DLD1 (cell line): ENCODE data around the gene GRAMD4.

Source experiments
- in situ Hi-C: cut with HindIII; loops from 2 replicates; pipeline ENCODE4 v1.10.0; 2017; ENCODE audit warnings: low sequenced_read_pairs

The GRAMD4 gene

DNA sequence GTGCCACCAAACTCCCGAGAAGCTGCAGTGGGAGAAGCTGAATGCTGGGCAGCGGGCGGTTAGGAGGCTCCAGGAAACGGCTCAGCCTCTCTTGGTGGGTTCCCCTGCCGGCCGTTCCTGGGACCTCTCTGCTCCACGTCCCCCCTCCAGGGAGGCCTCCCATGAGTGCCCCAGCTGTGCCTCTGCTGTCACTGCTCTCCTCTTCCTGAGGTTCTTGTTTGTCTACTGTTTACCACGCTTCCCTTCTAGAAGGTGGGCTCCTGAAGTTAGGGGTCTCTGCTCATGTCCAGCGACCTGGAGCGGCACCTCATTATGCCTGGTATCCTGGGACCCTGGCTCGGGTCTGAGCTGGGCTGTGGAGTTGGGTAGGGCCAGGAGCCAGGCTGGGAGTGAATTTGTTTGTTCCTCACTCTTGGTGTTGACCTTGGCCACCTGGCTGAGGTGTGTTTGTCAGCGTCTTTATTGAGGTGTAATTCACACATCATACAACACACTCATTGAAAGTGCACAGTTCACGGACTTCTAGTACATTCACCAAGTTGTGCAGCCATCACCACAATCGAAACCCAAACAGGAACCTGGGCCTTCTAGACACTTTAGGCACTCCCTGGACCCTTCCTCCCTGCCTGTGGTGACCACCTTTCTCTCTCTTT is 37.8 kb upstream of the GRAMD4 start:
- in situ Hi-C loops = no loop called here

DNA sequence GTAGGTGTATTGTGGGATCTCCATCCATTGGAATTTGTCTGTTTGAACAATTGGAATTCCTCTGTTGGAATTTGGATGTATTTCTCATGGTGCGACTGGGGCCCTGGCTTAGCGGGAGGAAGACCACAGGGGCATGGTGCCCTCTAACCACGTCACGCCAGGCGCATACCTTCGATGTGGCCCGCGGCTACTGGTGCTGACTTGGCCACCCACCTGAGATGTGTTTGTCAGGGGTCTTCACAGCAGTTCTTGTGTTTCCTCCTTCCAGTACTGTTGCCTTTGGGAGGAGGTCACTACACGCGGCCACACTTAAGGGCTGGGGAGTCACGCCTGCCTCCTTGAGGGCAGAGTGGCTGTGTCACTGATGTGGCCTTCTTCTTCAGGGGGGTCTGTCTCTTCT is 36.6 kb upstream of the GRAMD4 start:
- in situ Hi-C loops = no loop called here

DNA sequence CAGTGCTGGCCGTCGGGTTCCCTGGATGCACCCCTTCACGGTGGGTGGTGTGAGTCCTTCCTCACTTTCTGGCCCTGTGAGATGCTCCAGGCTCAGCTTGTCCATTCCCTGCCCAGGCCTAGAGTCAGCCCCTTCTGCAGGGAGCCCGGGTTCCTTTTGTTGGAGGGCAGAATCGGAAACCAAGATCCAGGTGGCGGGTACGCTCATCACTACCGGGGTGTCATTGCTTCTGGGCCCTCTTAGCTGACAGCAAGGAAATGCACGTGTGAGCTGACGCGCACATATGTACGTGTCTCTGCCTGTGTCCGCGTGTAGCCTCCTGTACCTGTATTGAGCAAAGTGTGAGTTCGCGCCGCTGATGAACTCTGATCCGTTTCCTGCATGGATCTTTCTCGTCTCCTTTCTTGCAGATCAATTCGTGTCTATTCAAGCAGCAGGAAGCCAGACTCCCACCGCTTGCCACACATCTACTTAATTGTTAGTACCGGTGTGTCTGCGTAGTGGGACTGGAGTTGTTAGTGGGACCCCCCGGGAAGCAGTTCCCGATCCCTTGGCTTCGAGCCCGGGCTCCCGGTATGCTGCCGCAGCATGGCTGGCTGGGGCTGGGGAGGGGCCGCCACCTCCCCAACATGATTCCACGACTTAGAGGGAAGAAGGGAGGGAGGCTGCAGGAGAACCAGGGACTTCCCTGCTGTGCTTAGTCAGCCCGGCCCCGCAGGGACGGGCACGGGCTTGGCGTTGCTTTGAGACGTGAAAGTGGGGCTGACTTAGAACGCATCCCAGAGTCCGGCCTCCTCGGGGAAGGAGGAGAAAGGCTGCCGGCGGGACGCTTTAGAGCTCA is 35.9 kb upstream of the GRAMD4 start:
- in situ Hi-C loops = no loop called here

DNA sequence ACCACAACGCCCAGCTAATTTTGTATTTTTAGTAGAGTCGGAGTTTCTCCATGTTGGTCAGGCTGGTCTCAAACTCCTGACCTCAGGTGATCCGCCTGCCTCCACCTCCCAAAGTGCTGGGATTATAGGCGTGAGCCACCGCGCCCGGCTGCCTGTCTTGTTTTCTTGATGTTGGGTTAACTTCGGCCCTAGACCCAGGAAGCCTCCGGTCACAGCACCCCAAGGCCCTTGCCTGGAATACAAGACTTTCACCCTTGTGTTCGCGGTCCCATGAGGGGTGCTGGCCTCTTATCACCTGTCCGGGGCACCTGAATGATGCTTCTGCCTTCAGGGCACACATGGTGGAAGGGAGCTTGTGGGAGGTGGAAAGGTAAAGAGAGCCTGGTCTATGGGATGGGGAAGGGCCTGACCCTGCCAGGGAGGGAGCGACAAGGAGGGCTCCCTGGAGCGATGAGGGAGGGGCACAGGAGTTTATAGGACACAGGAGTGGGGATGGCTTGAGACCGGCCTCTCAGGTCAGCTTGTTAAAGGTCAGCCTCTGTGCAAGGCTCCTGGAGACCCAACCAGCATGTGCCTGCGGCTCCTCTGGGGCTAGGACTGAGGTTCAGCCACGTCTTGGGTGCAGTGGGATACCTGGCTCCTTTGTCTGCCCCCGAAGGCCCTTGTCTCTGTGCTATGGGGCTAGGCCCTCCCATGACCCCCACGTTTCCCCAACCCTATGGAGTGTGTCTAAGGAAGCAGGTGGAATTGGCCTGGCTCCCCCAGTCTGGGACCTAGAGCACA is 34.7 kb upstream of the GRAMD4 start:
- in situ Hi-C loops = no loop called here

DNA sequence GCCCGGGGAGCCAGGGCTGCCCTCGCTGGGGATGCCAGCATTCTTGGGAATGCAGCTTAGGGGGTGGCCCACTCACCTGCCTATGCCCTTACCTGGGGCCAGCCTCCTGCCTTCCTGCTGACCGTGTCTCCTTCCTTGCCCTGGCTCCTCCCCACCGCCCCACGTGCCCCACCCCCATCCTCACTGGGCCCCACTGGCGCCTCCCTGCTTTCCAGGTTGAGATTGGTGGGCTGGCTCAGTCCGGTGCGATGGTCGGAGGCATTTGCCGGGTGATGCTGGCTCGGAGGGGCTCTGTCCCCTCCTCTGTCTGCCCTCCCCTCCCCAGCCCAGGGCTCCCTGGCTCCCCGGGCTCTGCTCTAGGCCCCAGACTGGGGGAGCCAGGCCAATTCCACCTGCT is 34.1 kb upstream of the GRAMD4 start:
- in situ Hi-C loops = no loop called here

DNA sequence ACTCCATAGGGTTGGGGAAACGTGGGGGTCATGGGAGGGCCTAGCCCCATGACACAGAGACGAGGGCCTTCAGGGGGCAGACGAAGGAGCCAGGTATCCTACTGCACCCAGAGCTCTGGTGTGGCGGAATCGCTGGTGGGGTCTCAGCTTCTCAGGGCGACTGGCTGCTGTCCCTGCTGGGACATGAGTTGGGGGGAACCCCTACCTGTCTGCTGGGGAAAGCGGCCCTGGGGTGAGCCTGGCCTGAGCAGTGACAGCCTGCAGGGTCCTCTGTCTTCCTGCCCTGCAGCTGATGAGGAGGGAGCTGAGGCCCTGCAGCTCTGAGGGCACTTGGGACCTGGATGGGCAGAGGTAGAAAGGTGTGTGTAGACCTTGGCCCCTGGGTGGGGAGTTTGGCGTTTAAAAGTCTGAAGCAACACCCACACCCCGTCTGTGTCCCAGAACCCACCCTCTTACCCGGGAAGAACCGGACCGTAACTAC is 33.6 kb upstream of the GRAMD4 start:
- in situ Hi-C loops = no loop called here

DNA sequence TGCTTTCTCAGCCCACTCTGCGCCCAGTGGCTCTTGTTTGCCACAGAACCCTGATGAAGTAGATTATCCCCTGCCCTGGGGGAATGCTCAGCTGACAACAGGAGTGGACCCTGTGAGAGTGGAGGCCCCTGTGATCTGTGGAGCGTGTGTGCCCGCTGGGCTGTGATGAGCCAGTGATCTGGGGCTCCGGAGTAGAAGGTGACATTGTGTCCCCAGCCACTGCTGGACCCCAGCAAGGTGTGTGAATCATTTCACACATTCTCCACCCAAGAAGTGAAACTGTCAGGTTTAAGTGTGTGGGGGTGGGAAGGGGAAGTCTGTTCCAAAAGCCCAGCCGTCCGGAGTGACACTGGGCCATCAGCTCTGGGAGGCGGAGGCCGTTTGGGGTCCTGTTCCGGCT is 33.1 kb upstream of the GRAMD4 start:
- in situ Hi-C loops = no loop called here

DNA sequence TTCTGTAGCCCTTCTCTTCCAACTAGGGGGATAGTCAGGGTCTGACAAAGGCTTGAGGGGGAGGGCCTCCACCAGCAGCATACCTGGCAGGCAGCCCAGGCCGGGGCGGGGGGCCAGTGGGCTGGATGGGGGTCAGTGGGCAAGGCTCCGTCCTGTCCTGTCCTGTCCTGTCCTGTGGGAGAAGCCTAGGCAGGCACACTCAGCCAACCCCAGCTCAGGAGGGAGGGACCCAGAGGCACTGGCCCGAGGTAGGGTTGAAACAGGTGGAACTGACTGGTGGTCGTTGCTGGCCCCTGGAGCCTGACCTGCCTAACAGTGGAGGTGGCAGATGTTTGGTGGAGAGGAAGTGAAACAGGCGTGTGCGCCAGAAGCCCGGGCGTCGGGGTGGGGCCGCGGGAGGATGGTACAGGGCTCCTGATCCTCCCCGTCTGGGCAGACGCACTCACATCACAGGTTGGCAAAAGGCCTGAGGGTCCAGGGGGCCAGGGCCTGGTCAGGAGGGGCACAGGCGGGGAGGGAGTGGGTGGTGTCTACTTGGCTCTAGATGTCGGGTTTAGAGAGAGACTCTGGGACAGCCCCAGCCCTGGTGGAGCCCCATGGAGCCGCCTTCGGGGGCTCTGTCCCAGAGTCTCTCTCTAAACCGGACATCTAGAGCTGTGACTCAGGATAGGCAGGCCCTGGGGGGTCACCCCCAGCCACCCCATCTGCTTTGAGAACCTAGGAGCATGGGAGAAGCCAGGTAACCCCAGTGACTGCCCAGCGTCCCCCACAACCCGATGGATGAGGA is 32.5 kb upstream of the GRAMD4 start:
- in situ Hi-C loops = no loop called here

DNA sequence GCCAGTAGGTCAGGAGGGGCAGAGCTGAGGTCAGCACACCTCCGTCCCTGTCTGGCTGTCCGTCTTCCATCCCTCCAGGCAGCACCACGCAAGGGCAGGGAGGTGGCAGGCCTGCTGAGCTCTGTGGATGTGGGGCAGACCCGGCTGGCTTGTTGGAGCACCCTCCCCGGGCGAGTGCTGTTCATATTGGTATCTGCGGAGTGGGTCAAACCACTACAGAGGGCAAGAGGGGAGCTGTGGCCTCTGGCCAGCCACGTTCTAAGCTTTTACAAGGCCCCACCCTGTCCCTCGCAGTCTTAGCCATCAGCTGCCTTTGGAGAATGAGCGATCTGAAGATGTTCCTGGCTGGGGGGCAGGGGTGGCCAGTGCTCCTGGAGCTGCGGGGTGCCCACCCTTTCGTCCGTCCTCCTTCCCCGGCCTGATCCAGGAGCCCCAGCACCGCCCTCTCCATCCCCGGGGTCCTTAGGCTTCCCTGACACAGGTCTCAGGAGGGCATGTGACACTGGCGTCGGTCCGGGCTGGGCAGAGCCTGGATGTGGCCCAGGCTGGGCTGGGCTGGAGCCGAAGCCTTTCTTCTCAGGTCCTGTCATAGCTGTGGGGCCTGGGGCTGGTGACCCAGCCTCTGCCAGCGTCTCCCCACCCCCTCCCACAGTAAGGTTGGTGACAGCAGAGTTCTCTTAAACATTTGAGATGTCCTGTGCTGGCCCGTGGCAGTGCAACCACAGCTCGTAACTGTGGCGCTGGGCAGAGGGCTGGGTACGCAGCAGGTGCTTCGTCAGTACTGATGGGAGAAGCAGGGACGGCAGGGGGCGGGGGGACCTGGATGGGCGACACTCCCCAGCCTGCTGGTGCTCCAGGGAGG is 31.7 kb upstream of the GRAMD4 start:
- in situ Hi-C loops = no loop called here

DNA sequence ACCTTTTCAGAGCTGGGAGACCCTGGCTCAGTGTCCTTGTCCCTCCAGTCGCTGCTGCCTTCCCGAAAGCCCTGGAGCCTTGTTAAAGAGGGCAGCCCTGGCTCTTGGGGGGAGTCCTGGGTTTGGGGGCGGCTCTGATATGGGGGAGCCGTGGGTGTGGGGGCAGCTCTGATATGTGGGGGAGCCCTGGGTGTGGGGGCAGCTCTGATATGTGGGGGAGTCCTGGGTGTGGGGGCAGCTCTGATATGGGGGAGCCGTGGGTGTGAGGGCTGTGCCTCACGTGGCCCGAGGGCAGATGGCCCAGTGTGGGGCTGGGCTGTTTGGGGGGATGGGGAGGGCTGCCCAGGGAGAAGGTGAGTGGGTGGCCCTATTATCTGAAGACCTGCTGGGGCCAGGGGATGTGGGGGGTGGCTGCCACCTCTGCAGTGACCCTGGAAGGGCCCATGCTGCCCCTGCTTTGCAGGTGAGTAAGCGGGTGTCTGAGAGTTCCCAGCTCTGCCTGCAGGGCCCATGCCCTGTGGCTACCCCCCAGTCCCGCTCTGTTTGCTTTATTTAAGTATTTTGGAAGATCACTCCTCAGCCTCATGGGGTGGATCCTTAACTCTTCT is 30.9 kb upstream of the GRAMD4 start:
- in situ Hi-C loops = no loop called here

DNA sequence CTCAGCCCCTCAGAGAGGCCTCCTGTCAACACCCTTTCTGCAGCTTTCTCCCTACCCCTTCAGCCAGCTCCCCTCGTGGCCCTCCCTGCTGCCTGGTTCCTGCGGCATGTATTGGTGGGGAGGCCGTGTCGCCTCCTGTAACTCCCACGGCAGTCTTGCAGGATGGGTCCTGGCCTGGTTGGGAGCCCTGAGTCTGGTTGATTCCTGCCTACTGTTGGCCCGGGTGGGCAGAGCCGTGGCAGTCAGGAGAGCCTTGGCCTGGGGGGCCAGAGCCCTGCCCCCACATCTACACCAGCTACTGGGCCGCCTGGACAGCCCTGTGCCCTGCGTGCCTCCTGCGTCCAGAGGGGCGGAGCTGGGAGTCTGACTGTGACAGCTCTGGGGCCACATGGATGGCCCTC is 30.3 kb upstream of the GRAMD4 start:
- in situ Hi-C loops = no loop called here

DNA sequence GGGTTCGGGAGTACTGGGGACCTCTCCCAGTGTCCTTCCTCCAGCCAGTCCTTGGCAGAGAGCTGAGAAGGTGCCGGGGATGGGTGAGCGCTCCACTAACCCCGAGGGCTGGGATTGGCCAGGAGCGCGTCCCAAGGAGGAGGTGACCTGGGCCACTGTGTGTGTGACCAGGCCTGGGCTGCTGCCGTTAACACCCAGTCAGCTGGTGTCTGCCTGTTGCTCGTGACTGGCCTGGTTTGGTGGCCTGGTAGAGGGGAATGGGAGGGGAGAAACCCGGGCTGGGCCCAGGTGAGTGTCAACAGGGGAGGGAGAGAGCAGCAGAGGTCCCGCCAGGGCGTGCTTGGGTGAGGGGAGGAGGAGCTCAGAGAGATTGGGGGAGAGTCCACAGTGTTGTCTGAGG is 29.9 kb upstream of the GRAMD4 start:
- in situ Hi-C loops = no loop called here

DNA sequence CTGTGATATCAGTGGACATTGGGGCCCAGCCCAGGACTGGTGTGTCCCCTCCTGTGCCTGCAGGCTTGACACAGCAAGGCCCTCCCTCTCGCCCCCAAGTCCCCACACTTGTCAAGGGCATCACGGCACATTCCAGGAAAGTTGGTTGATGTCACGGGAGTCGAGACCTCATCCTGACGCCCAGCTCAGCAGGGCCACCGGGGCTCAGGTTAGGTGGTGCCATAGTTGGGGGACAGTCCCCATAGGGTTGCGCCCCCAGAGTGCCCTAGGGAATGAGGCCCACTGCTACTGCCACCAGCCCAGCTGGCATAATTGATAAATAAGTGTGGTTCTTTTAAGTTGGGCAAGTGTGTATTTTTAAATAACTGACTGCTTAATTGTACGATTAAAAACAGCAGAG is 28.3 kb upstream of the GRAMD4 start:
- in situ Hi-C loops = no loop called here

DNA sequence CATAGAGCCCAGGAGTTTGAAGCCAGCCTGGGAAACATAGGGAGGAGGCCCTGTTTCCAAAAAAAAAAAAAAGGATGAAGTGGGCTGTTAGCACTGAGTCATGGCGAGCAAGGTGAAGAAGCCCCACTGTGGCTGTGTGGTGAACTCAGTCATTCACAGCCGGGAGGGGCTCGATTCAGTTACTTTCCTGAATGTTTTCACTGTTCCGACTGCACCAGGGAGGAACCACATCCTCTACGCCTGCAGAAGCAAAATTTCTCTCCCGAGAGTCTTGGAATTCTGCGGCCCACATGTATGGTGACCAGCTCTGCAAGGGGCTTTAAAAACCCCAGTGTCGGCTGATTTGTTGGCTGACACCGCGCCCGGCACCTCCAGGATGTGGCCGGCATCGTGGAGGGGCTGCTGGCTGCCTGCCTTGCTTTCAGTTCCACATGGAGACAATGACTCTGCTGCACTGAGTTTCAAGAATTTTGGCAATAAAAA is 27.8 kb upstream of the GRAMD4 start:
- in situ Hi-C loops = no loop called here

DNA sequence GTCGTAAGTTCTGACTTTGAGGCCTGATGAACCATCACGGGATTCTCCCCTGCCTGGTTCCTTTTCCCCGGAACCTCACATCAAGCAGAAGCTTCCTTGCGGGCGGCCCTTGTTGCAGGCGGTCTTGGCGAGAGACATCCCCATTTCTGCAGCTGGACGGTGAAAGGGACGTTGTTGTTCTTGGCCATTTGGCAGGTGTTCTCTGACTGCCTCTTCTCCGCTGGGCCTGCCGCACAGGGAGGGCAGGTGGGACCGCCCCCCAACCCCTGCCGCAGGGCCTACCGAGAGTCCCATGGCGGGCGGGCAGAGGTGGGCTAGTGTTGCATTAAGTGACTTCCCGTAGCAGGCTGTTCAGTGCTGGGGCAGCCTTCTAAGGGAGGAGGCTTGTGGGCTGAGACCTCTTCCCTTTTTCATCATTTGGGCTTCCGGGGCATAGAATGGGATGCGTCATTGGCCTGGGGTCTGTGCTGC is 26.9 kb upstream of the GRAMD4 start:
- in situ Hi-C loops = no loop called here

DNA sequence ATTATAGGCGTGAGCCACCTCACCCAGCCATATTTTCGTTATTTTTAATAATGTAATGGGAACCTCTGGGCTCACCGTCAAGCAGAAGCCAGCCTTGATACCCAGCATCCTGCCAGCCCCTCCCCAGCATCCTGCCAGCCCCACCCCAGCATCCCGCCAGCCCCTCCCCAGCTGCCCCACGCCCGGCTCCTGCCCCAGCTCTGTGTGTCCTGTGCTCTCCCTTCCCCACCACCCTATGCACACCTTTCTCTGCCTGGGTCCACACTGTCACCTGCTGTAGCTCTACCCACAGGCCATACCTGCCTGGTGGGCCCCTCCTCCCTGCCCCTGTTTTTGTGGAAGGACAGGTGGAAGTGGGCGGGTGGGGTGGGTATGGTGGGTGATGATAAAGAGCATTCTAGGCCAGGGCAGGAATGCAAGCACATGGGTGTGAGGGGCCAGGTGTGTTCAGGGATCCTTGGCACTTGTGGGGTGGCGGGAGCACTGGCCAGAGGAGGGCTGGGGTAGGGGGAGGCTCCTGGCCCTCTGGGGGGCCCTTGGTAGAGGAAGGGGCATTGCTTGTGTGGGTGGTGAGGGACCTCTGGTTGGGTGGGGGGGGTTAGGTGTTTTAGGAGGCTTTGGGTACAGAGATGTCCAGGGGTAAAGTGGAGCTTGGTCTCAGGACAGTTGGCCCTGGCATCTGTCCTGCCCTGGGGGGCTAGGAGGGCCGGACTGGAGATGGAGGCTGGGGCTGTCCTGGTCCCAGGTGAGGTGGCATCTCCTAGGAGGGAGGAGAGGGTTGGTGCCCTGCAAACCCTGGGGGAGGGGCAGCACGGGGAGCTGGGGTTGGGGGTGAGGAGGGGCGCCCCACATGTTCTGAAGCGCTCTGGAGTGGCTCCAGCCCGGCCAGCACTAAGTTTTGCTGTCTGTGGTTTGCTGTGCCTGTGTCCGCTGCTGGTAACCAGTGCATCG is 25.9 kb upstream of the GRAMD4 start:
- in situ Hi-C loops = no loop called here

DNA sequence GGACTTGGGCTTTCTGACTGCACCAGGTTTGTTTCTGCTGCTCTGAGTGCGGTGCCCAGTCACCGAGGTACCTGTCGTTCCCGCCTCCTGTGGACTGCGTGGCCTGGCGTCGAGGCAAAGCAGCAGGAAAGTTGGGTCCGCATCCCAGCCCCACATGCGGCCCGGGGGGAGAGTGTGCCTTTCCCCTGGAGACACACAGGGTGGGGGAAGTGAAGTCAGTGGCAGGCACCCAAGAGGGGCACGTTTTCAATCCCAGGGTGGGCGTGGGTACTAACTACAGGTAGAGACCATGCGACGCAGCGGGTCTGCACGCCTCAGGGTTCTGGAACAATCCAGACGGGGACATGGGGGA is 25.3 kb upstream of the GRAMD4 start:
- in situ Hi-C loops = no loop called here

DNA sequence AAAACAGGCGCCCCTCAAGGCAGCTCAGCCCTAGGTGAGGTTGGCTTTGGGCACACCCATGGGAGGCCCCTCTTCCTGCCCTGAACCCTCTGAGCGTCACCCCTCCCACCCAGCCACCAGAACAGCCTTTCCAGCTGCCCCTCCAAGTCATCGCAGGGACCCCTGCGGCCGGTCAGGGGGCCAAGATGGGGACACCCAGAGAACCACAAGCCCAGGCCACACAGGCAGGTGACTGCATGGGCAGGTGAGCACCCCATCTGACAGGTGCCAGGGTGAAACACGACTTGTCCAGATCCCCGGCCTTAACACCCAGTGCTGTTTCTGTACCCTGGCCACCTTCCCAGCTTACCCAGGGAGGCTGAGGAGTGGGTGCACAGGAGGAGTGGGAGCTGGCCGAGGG is 24.6 kb upstream of the GRAMD4 start:
- in situ Hi-C loops = no loop called here
